RCC 7860 (cell line): ENCODE measurements around the gene HCN2.

Source experiments
- DNase-seq: peaks from one replicate; pipeline ENCODE4 v3.0.0-alpha.2; 2015; ENCODE audit warnings: low spot score
- FAIRE-seq: peaks from 2 replicates; lab custom pipeline; 2012; peaks lifted over from hg19 to GRCh38; lab: Jason Lieb, UNC

Gene HCN2

GRCh38 chr19:589693-590395 lies at the start of gene HCN2:
TSS of gene HCN2 (plus strand) at chr19:589881. CDS start at chr19:589946, 65 bp downstream.
- FAIRE-seq = no peak
- DNase-seq = no peak

- DNase-seq (no peak), FAIRE-seq (no peak)
Observed at GRCh38 chr19:540867-541637, 48.6 kb upstream of the HCN2 start.

GRCh38 chr19:541699-542098 lies 48.0 kb upstream of the HCN2 start:
- no peak for DNase-seq
- no peak for FAIRE-seq

GRCh38 chr19:542173-542866 lies 47.4 kb upstream of the HCN2 start:
- no peak for FAIRE-seq
- no peak for DNase-seq

GRCh38 chr19:543910-544608 lies 45.6 kb upstream of the HCN2 start, which contains the start of gene GZMM:
TSS of gene GZMM (plus strand) at chr19:544053. CDS start at chr19:544072, 19 bp downstream.
- FAIRE-seq (no peak), DNase-seq (no peak)

- no peak for FAIRE-seq
- DNase-seq = no peak
Observed at GRCh38 chr19:547117-547516, 42.6 kb upstream of the HCN2 start.

GRCh38 chr19:547836-548720 lies 41.6 kb upstream of the HCN2 start:
- no peak for FAIRE-seq
- no peak for DNase-seq

- DNase-seq (no peak), FAIRE-seq (no peak)
Observed at GRCh38 chr19:548886-549830, 40.5 kb upstream of the HCN2 start.

- FAIRE-seq (no peak), DNase-seq (no peak)
Observed at GRCh38 chr19:554817-555216, 34.9 kb upstream of the HCN2 start.

GRCh38 chr19:555474-555808 lies 34.2 kb upstream of the HCN2 start:
- no peak for FAIRE-seq
- no peak for DNase-seq

- DNase-seq = no peak
- no peak for FAIRE-seq
Observed at GRCh38 chr19:556611-557382, 32.9 kb upstream of the HCN2 start.

GRCh38 chr19:558770-559439 lies 30.8 kb upstream of the HCN2 start:
- DNase-seq (no peak), FAIRE-seq (no peak)

GRCh38 chr19:560121-560520 lies 29.6 kb upstream of the HCN2 start:
- no peak for DNase-seq
- FAIRE-seq = no peak

- FAIRE-seq (no peak), DNase-seq (no peak)
Observed at GRCh38 chr19:566403-566802, 23.3 kb upstream of the HCN2 start.

GRCh38 chr19:566844-567243 lies 22.8 kb upstream of the HCN2 start:
- DNase-seq (no peak), FAIRE-seq (no peak)

GRCh38 chr19:567296-567900 lies 22.3 kb upstream of the HCN2 start:
- FAIRE-seq (no peak), DNase-seq (no peak)

GRCh38 chr19:570251-570686 lies 19.4 kb upstream of the HCN2 start:
- no peak for FAIRE-seq

More at GRCh38 chr19:570251-570686, 19.4 kb upstream of the HCN2 start:
- DNase-seq = no peak
